Esophagus squamous epithelium (tissue), 5 donors: Measurements from ENCODE around the gene BGN. TPM values are rescaled to one million over a fixed set of nuclear protein-coding genes. Genes with fewer than 3 reads are reported as not detected.

Experiments
- DNase-seq: peaks from one replicate; lab custom pipeline; 2025; lab: John Stamatoyannopoulos, UW
- H3K27ac ChIP-seq, 4 donors: fragments of 200-600 bp; sonication (generic); one replicate each; pipeline ENCODE4 v1.5.1; 2016 to 2019; ENCODE audit warnings: mild to moderate bottlenecking in 1 of 4
- H3K27me3 ChIP-seq, 4 donors: fragments of 200-600 bp; sonication (generic); 1 replicate in 3 of 4; 2 replicates in 1 of 4; pipeline versions ENCODE4 v1.5.1 to v1.6.0; 2017 to 2021; ENCODE audit warnings: antibody characterized with exemption in 1 of 4
- H3K36me3 ChIP-seq, 3 donors: fragments of 200-600 bp; sonication (generic); one replicate each; pipeline ENCODE4 v1.5.1; 2016 to 2019
- H3K4me1 ChIP-seq, 3 donors: fragments of 200-600 bp; sonication (generic); one replicate each; pipeline ENCODE4 v1.5.1; 2017 to 2019
- H3K4me3 ChIP-seq, 4 donors: fragments of 200-600 bp; sonication (generic); 1 replicate in 3 of 4; 2 replicates in 1 of 4; pipeline ENCODE4 v1.5.1; 2016 to 2019; ENCODE audit warnings: mild to moderate bottlenecking in 2 of 4, moderate library complexity in 1 of 4
- H3K9me3 ChIP-seq, 3 donors: fragments of 200-600 bp; sonication (generic); one replicate each; pipeline ENCODE4 v1.5.1; 2016 to 2019
- CTCF ChIP-seq, 6 experiments: fragments of 450-650 bp in 4 of 6; fragments of 200-600 bp in 2 of 6; sonication (generic) in 2 of 6; IDR thresholded peaks; one replicate each; pipeline ENCODE4 v1.5.1; 2016 to 2019; ENCODE audit warnings: antibody characterized with exemption in 6 of 6, mild to moderate bottlenecking in 4 of 6, moderate library complexity in 4 of 6
- POLR2A ChIP-seq, 4 donors: fragments of 450-650 bp; IDR thresholded peaks; one replicate each; pipeline ENCODE4 v1.6.1; 2017; ENCODE audit warnings: antibody characterized with exemption in 4 of 4, mild to moderate bottlenecking in 4 of 4, moderate library complexity in 3 of 4
- WGBS, 2 donors: methylation state at CpG; one replicate each; pipeline ENCODE4 v1.1.5; 2018; 5-methylcytosine and 5-hydroxymethylcytosine counted together
- intact Hi-C: fragments of 100-400 bp; cut with DNase I; formaldehyde crosslinking; loops from one replicate; pipeline ENCODE4 v1.15.0; 2022
- total RNA-seq, 4 donors: library from RNA; depleted of rRNA; stranded (reverse); fragments of >200 nt; gene quantifications; one replicate each; pipeline ENCODE4 v1.1.0, GENCODE V29; 2016
- donor health status: DM: yes; HTN: yes; CAD: no.

The BGN gene
- total RNA-seq, 4 donors from 2014 or later = 6.7 to 26.7 (median 15.7) TPM

- H3K4me3 ChIP-seq = peak overlapping the region in 1 of 4 donors; percentile 42
- intact Hi-C loops = loop anchor here (10.0 kb wide), 1 partner anchor 467 kb away; no protein-coding TSS in a partner anchor
- no peaks in the 10 kb centered on the region for H3K36me3 ChIP-seq
- no peaks in the 10 kb centered on the region for H3K27me3 ChIP-seq
- no CpG with 5 or more reads among the region's 10 CpGs for WGBS, 2 donors
- H3K27ac ChIP-seq = no peak overlapping the region
- peaks cover 0 to 39% (median 4%) of the 10 kb centered on the region in 3 donors for H3K4me1 ChIP-seq
- no peaks in the 10 kb centered on the region for H3K9me3 ChIP-seq
- TF ChIP-seq POLR2A (IDR thresholded peaks at IDR 0.05) (no peak), CTCF (IDR thresholded peaks at IDR 0.05) (no peak)
- DNase-seq = no peak
These were observed 7.4 kb downstream of the BGN start for GRCh38 chrX:153502131-153502530.

GRCh38 chrX:153502796-153503195 is 8.0 kb downstream of the BGN start:
- H3K36me3 ChIP-seq = no peaks in the 10 kb centered on the region
- no peaks in the 10 kb centered on the region for H3K9me3 ChIP-seq
- DNase-seq = no peak
- no peaks in the 10 kb centered on the region for H3K27me3 ChIP-seq
- peaks cover 0 to 44% (median 4%) of the 10 kb centered on the region in 3 donors for H3K4me1 ChIP-seq
- intact Hi-C loops = loop anchor here (10.0 kb wide), 1 partner anchor 468 kb away; no protein-coding TSS in a partner anchor
- peak overlapping the region in 1 of 4 donors; percentile 42 for H3K4me3 ChIP-seq
- TF ChIP-seq POLR2A (IDR thresholded peaks at IDR 0.05) (no peak), CTCF (IDR thresholded peaks at IDR 0.05) (no peak)
- no peak overlapping the region for H3K27ac ChIP-seq
- WGBS, 2 donors = no CpG with 5 or more reads among the region's 14 CpGs

- no peaks in the 10 kb centered on the region for H3K27me3 ChIP-seq
- no peak overlapping the region for H3K27ac ChIP-seq
- DNase-seq = no peak
- no peak overlapping the region for H3K4me3 ChIP-seq
- peaks cover 0 to 37% (median 3%) of the 10 kb centered on the region in 3 donors for H3K4me1 ChIP-seq
- TF ChIP-seq CTCF (IDR thresholded peaks at IDR 0.05) (no peak), POLR2A (IDR thresholded peaks at IDR 0.05) (no peak)
- intact Hi-C loops = loop anchor here (5.0 to 10.0 kb wide), 2 partner anchors 32 to 470 kb away; partner anchors contain the start of gene HAUS7
- H3K36me3 ChIP-seq = no peaks in the 10 kb centered on the region
- H3K9me3 ChIP-seq = no peaks in the 10 kb centered on the region
- WGBS, 2 donors = 90% methylated on average over 8 of the region's 26 CpGs; no CpG with 5 or more reads in 1 of the 2 donors
These were observed 9.8 kb downstream of the BGN start for GRCh38 chrX:153504445-153505016.

GRCh38 chrX:153505361-153505760 is 10.6 kb downstream of the BGN start:
- Histone ChIP-seq H3K4me1 (peaks cover 0 to 29% (median 0%) of the 10 kb centered on the region in 3 donors), H3K36me3 (no peaks in the 10 kb centered on the region), H3K27me3 (no peaks in the 10 kb centered on the region), H3K9me3 (no peaks in the 10 kb centered on the region), H3K4me3 (no peak overlapping the region), H3K27ac (no peak overlapping the region)
- WGBS, 2 donors = 67% methylated on average over 4 of the region's 18 CpGs; no CpG with 5 or more reads in 1 of the 2 donors
- no peak for TF ChIP-seq POLR2A (IDR thresholded peaks at IDR 0.05)
- no peak for TF ChIP-seq CTCF (IDR thresholded peaks at IDR 0.05)
- intact Hi-C loops = loop anchor here (5.0 to 10.0 kb wide), 2 partner anchors 33 to 471 kb away; partner anchors contain the start of gene HAUS7
- DNase-seq = no peak

- H3K4me3 ChIP-seq = no peak overlapping the region
- DNase-seq = no peak
- TF ChIP-seq POLR2A (IDR thresholded peaks at IDR 0.05) = no peak
- TF ChIP-seq CTCF (IDR thresholded peaks at IDR 0.05) = peak; percentile 77 to 87 (median 84)
- H3K9me3 ChIP-seq = no peaks in the 10 kb centered on the region
- WGBS, 2 donors = 35 to 83% methylated on average over 1 to 5 of the region's 19 CpGs
- H3K36me3 ChIP-seq = no peaks in the 10 kb centered on the region
- no peaks in the 10 kb centered on the region for H3K27me3 ChIP-seq
- H3K4me1 ChIP-seq = peaks cover 0 to 19% (median 0%) of the 10 kb centered on the region in 3 donors
- intact Hi-C loops = loop anchor here (5.0 to 10.0 kb wide), 2 partner anchors 35 to 473 kb away; partner anchors contain the start of gene HAUS7
- no peak overlapping the region for H3K27ac ChIP-seq
These were observed 12.9 kb downstream of the BGN start for GRCh38 chrX:153507484-153508178.
